Measurements from ENCODE around the gene TADA2B. TPM values are rescaled to one million over a fixed set of nuclear protein-coding genes. Genes with fewer than 3 reads are reported as not detected.

TADA2B gene
- total RNA-seq, 1 donor from 2014 or later: 23.2 TPM

DNA sequence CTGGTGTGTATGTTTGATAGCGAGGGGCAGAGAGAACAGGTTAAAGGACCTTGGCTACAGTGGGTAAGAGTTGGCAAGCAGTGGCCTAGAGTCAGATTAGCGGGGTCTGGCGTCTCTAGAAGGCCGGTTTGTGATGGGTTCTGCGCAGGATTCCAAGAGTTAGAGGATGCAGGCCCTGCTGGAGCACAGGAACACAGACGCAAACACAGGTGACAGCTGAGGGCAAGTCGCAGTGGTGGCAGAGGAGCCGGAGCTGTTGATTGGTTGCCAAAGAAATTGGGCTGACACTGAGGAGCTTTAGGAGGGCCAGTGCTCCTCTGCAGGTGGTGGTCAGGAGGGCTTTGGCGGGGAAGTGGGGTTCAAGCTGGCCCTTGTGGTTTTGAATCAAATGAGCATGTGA, 3.8 kb downstream of the TADA2B start:
- DNase-seq (no peak), ATAC-seq (no peak)
- intact Hi-C loops (cut with DNase I): no loop called here
- Histone ChIP-seq H3K4me1 (peaks cover 29% of the 10 kb centered on the region), H3K4me3 (no peak overlapping the region), H3K36me3 (no peaks in the 10 kb centered on the region), H3K9me3 (no peaks in the 10 kb centered on the region), H3K27ac (no peak overlapping the region), H3K27me3 (no peaks in the 10 kb centered on the region)
- TF ChIP-seq, protein P1, sequence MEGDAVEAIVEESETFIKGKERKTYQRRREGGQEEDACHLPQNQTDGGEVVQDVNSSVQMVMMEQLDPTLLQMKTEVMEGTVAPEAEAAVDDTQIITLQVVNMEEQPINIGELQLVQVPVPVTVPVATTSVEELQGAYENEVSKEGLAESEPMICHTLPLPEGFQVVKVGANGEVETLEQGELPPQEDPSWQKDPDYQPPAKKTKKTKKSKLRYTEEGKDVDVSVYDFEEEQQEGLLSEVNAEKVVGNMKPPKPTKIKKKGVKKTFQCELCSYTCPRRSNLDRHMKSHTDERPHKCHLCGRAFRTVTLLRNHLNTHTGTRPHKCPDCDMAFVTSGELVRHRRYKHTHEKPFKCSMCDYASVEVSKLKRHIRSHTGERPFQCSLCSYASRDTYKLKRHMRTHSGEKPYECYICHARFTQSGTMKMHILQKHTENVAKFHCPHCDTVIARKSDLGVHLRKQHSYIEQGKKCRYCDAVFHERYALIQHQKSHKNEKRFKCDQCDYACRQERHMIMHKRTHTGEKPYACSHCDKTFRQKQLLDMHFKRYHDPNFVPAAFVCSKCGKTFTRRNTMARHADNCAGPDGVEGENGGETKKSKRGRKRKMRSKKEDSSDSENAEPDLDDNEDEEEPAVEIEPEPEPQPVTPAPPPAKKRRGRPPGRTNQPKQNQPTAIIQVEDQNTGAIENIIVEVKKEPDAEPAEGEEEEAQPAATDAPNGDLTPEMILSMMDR (IDR thresholded peaks at IDR 0.05): no peak

DNA sequence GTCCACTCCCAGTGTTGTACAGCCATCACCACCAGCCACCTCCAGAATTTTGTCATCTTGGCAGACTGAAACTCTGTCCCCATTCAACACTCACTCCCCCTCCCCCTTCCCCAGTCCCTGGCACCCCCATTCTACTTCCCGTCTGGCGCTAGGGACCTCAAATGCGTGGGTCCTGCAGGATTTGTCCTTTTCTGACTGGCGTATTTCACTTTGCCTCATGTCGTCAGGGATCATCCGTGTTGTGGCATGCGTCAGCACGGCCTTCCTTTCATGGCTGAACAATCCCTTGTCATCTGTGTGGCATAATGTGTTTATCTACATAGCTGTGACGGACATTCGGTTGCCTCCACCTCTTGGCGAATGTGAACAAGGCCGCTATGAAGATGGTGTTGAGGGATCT, 5.5 kb downstream of the TADA2B start:
- no peak overlapping the region for H3K4me3 ChIP-seq
- intact Hi-C loops (cut with DNase I): no loop called here
- H3K9me3 ChIP-seq: no peaks in the 10 kb centered on the region
- H3K27ac ChIP-seq: no peak overlapping the region
- no peak for DNase-seq
- TF ChIP-seq, protein P1 (IDR thresholded peaks at IDR 0.05): no peak
- H3K27me3 ChIP-seq: no peaks in the 10 kb centered on the region
- no peaks in the 10 kb centered on the region for H3K36me3 ChIP-seq
- H3K4me1 ChIP-seq: peaks cover 43% of the 10 kb centered on the region
- no peak for ATAC-seq

DNA sequence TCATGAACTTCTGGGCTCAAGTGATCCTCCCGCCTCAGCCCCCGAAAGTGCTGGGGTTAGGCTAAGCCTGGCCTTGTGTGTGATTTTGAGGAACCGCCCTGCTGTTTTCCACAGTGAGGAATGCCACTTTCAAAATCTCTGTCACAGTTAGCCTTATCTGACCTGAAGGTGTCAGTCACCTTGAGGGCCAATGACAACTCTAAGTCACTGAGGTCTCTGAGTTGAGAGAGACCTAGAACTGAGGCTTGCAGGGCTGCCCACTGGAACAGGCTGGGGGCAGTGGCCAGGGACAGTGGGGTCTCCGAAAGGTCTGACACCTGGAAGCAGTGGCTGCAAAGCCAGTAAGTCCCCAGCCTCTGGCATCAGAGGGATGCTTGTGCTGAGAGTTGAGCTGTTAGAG, 6.1 kb downstream of the TADA2B start:
- Histone ChIP-seq H3K9me3 (no peaks in the 10 kb centered on the region), H3K27ac (no peak overlapping the region), H3K27me3 (no peaks in the 10 kb centered on the region), H3K36me3 (peaks cover 6% of the 10 kb centered on the region), H3K4me1 (peaks cover 44% of the 10 kb centered on the region), H3K4me3 (no peak overlapping the region)
- DNase-seq: no peak
- no peak for ATAC-seq
- TF ChIP-seq, protein P1 (IDR thresholded peaks at IDR 0.05): no peak
- intact Hi-C loops (cut with DNase I): no loop called here

DNA sequence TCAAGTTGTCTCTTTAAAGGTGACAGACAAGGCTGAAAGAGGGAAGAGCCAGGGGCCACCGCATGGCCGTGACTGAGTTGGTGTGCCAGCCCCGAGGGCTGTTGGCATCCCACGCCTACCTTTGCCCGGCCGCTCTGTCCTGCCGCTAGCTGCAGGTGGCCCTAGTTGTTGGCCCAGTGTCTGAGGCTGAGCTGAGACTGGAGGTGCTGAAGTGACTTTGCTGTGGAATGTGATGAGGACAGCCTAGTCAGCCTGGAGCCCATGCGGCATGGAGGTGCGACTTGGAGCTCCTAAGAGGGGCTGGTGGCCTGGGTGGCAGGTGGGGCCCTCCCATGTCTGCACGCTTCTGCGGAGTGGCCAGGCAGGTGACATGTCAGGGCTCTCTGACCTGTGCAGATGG, 6.6 kb downstream of the TADA2B start:
- Histone ChIP-seq H3K9me3 (no peaks in the 10 kb centered on the region), H3K36me3 (peaks cover 10% of the 10 kb centered on the region), H3K4me1 (peaks cover 42% of the 10 kb centered on the region), H3K27ac (no peak overlapping the region), H3K4me3 (no peak overlapping the region), H3K27me3 (no peaks in the 10 kb centered on the region)
- no peak for ATAC-seq
- intact Hi-C loops (cut with DNase I): no loop called here
- no peak for DNase-seq
- TF ChIP-seq, protein P1 (IDR thresholded peaks at IDR 0.05): no peak

DNA sequence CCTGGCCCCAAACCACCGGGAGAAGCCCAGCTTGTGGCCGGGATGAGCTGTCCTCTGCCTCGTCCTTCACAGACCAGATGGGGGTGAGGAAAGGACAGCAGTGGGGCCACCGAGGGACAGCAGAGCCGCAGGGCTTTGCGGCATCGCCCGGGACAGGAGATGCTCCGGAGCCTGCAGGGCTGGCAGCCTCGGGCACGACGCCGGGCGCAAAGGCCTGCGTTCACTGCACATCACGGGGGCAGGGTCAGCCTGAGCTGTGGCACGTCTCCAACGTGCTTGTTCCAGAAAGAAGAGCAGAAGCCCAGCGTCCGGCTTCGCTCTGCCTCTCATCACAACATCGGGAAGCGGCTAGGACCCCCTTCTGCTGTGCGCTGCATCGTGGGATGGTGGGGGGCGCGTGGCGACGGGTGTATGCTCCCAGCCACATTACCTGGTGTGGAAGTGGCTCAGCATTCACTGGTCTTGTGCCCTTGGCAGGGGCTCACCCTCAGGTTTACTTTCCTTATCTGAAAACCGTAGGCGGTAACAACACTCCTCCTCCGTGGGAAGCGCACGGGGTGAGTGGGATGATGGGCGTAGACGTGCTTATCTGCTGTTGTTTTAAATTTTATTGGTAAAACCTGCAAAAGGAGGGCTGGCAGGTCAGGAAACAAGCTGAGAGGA, 7.4 kb downstream of the TADA2B start:
- peaks cover 33% of the 10 kb centered on the region for H3K4me1 ChIP-seq
- H3K4me3 ChIP-seq: no peak overlapping the region

More for the DNA sequence above, 7.4 kb downstream of the TADA2B start:
- no peaks in the 10 kb centered on the region for H3K9me3 ChIP-seq
- TF ChIP-seq, protein P1 (IDR thresholded peaks at IDR 0.05): no peak
- intact Hi-C loops (cut with DNase I): no loop called here
- peaks cover 19% of the 10 kb centered on the region for H3K36me3 ChIP-seq
- DNase-seq: no peak
- no peaks in the 10 kb centered on the region for H3K27me3 ChIP-seq
- ATAC-seq: no peak
- no peak overlapping the region for H3K27ac ChIP-seq
